Measurements from ENCODE around the gene GIPR. TPM values are rescaled to one million over a fixed set of nuclear protein-coding genes. Genes with fewer than 3 reads are reported as not detected.

The GIPR gene
- total RNA-seq, 4 donors from 2014 or later = not detected

- peaks cover 0 to 7% of the 10 kb centered on the region in 2 donors for H3K4me1 ChIP-seq
- H3K27me3 ChIP-seq = peaks cover 52 to 70% (median 62%) of the 10 kb centered on the region in 3 donors
- H3K27ac ChIP-seq = no peak overlapping the region
- intact Hi-C loops (cut with DNase I; ENCODE audit: low total_unique reads) = no loop called here
- H3K36me3 ChIP-seq = no peaks in the 10 kb centered on the region
- ATAC-seq (no peak), DNase-seq (no peak)
- in situ Hi-C loops (cut with MboI; ENCODE audit: low sequenced_read_pairs in 4 of 4) = loop anchor here in 1 of 4 donors (25.0 kb wide), 1 partner anchor 138 kb away; no protein-coding TSS in a partner anchor
- no peaks in the 10 kb centered on the region for H3K9me3 ChIP-seq
- no peak for TF ChIP-seq POLR2A (IDR thresholded peaks at IDR 0.05)
- TF ChIP-seq CTCF (IDR thresholded peaks at IDR 0.05 in 4 of 5, conservative IDR thresholded peaks at IDR 0.05 in 1 of 5) = no peak
- no peak overlapping the region for H3K4me3 ChIP-seq
Measured at GRCh38 chr19:45674946-45675345, 6.9 kb downstream of the GIPR start.

- peaks cover 34 to 51% (median 43%) of the 10 kb centered on the region in 3 donors for H3K27me3 ChIP-seq
- DNase-seq (no peak), ATAC-seq (no peak)
- peaks cover 4 to 15% of the 10 kb centered on the region in 2 donors for H3K4me1 ChIP-seq
- intact Hi-C loops (cut with DNase I; ENCODE audit: low total_unique reads) = no loop called here
- no peak for TF ChIP-seq CTCF (IDR thresholded peaks at IDR 0.05 in 4 of 5, conservative IDR thresholded peaks at IDR 0.05 in 1 of 5)
- TF ChIP-seq POLR2A (IDR thresholded peaks at IDR 0.05) = no peak
- no peaks in the 10 kb centered on the region for H3K9me3 ChIP-seq
- H3K4me3 ChIP-seq = peak overlapping the region in 2 of 4 donors; percentile 38 to 40
- in situ Hi-C loops (cut with MboI; ENCODE audit: low sequenced_read_pairs in 4 of 4) = no loop called here
- no peak overlapping the region for H3K27ac ChIP-seq
- no peaks in the 10 kb centered on the region for H3K36me3 ChIP-seq
Measured at GRCh38 chr19:45676851-45677263, 8.8 kb downstream of the GIPR start.

GRCh38 chr19:45677351-45678230 lies 9.6 kb downstream of the GIPR start:
- DNase-seq = no peak
- Histone ChIP-seq H3K27ac (no peak overlapping the region), H3K4me3 (peak overlapping the region in 3 of 4 donors; percentile 19 to 40 (median 38)), H3K27me3 (peaks cover 34 to 45% (median 39%) of the 10 kb centered on the region in 3 donors), H3K36me3 (no peaks in the 10 kb centered on the region), H3K9me3 (no peaks in the 10 kb centered on the region), H3K4me1 (peaks cover 4 to 16% of the 10 kb centered on the region in 2 donors)
- intact Hi-C loops (cut with DNase I; ENCODE audit: low total_unique reads) = no loop called here
- in situ Hi-C loops (cut with MboI; ENCODE audit: low sequenced_read_pairs in 4 of 4) = no loop called here
- TF ChIP-seq POLR2A (IDR thresholded peaks at IDR 0.05) (no peak), CTCF (IDR thresholded peaks at IDR 0.05 in 4 of 5, conservative IDR thresholded peaks at IDR 0.05 in 1 of 5) (no peak)
- no peak for ATAC-seq

- Histone ChIP-seq H3K9me3 (no peaks in the 10 kb centered on the region), H3K36me3 (peaks cover 0 to 19% of the 10 kb centered on the region in 2 donors), H3K4me3 (peak overlapping the region; percentile 50 to 62 (median 54)), H3K27me3 (peaks cover 25 to 29% (median 27%) of the 10 kb centered on the region in 3 donors), H3K4me1 (peaks cover 4 to 16% of the 10 kb centered on the region in 2 donors), H3K27ac (peak overlapping the region; percentile 65 to 82 (median 74))
- intact Hi-C loops (cut with DNase I; ENCODE audit: low total_unique reads) = loop anchor here (1.0 to 2.0 kb wide), 2 partner anchors 10 to 159 kb away; partner anchors contain the start of gene SNRPD2
- peak; percentile 94 to 99 (median 96) for TF ChIP-seq CTCF (IDR thresholded peaks at IDR 0.05 in 4 of 5, conservative IDR thresholded peaks at IDR 0.05 in 1 of 5)
- TF ChIP-seq POLR2A (IDR thresholded peaks at IDR 0.05) = no peak
- peak; percentile 97 to 99 for ATAC-seq
- DNase-seq = peak; percentile 57 to 87
- in situ Hi-C loops (cut with MboI; ENCODE audit: low sequenced_read_pairs in 4 of 4) = no loop called here
Measured at GRCh38 chr19:45681391-45682015, 13.5 kb downstream of the GIPR start.

Data from gastrocnemius medialis (tissue), 4 donors.